ENCODE measurements around the gene ABCA10. TPM values are rescaled to one million over a fixed set of nuclear protein-coding genes. Genes with fewer than 3 reads are reported as not detected.

ABCA10 gene
- total and polyA plus RNA-seq, 4 donors: 0.32 to 5.5 (median 2.0) TPM

DNA sequence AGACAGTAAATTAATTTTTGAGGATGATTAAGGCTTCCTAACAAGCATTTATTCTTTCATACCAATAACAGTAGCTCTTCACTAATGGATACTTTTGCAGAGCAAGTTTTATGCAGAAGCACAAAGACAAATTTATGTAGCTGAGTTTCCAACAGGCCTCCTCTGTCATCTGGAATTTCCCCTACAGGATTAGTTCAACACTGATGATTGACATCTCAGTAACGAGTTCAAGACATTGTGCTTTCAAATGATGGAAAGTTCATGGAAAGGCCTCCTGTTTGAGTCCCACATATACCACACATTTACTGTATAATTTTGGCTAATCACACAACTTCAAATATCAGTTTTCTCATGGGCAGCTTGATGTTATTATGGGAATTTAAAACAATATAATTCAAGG, 40.6 kb downstream of the ABCA10 start:
- Histone ChIP-seq H3K36me3 (ENCODE audit: control insufficient read depth in 4 of 4, insufficient read depth in 3 of 4, low read depth in 1 of 4, low read length in 3 of 4) (peaks cover 0 to 9% (median 2%) of the 10 kb centered on the region in 4 donors), H3K27ac (ENCODE audit: low read depth in 1 of 2, low read length in 2 of 2) (no peak overlapping the region), H3K9ac (ENCODE audit: low read depth in 1 of 2, low read length in 2 of 2) (no peak overlapping the region), H3K4me1 (ENCODE audit: control insufficient read depth in 4 of 4, insufficient read depth in 4 of 4, low read length in 3 of 4) (no peaks in the 10 kb centered on the region), H3K9me3 (ENCODE audit: control insufficient read depth in 4 of 4, low read length in 3 of 4) (no peaks in the 10 kb centered on the region), H3K4me3 (ENCODE audit: low read depth in 1 of 3, low read length in 3 of 3) (no peak overlapping the region), H3K27me3 (ENCODE audit: control insufficient read depth in 4 of 4, insufficient read depth in 4 of 4, low read length in 3 of 4) (no peaks in the 10 kb centered on the region)
- WGBS: 91% methylated on average over 1 of the region's 1 CpG
- DNase-seq (ENCODE audit: low spot score): no peak
- TF ChIP-seq HNF4G (IDR thresholded peaks at IDR 0.05): no peak
- no peak for TF ChIP-seq EGR1 (IDR thresholded peaks at IDR 0.05; ENCODE audit: low read depth in 2 of 2)
- no peak for TF ChIP-seq JUND (IDR thresholded peaks at IDR 0.05)
- no peak for TF ChIP-seq NR2F2 (IDR thresholded peaks at IDR 0.05)
- TF ChIP-seq HNF4A (conservative IDR thresholded peaks at IDR 0.05): no peak
- no peak for TF ChIP-seq RAD21 (IDR thresholded peaks at IDR 0.05)
- TF ChIP-seq FOXA1 (IDR thresholded peaks at IDR 0.05): no peak

GRCh38 chr17:69187294-69187693, 41.3 kb downstream of the ABCA10 start:
- H3K27me3 ChIP-seq (ENCODE audit: control insufficient read depth in 4 of 4, insufficient read depth in 4 of 4, low read length in 3 of 4): no peaks in the 10 kb centered on the region
- H3K9me3 ChIP-seq (ENCODE audit: control insufficient read depth in 4 of 4, low read length in 3 of 4): no peaks in the 10 kb centered on the region
- H3K4me3 ChIP-seq (ENCODE audit: low read depth in 1 of 3, low read length in 3 of 3): no peak overlapping the region
- H3K27ac ChIP-seq (ENCODE audit: low read depth in 1 of 2, low read length in 2 of 2): no peak overlapping the region
- H3K4me1 ChIP-seq (ENCODE audit: control insufficient read depth in 4 of 4, insufficient read depth in 4 of 4, low read length in 3 of 4): no peaks in the 10 kb centered on the region
- no peak for DNase-seq (ENCODE audit: low spot score)
- TF ChIP-seq RXRA (IDR thresholded peaks at IDR 0.05) (no peak), GABPA (IDR thresholded peaks at IDR 0.05 in 1 of 2, conservative IDR thresholded peaks at IDR 0.05 in 1 of 2) (no peak), EGR1 (IDR thresholded peaks at IDR 0.05; ENCODE audit: low read depth in 2 of 2) (no peak), ATF3 (IDR thresholded peaks at IDR 0.05) (no peak), TAF1 (conservative IDR thresholded peaks at IDR 0.05) (no peak), FOXA1 (IDR thresholded peaks at IDR 0.05) (no peak), JUND (IDR thresholded peaks at IDR 0.05) (no peak), NR2F2 (IDR thresholded peaks at IDR 0.05) (no peak), HNF4A (conservative IDR thresholded peaks at IDR 0.05) (no peak), FOXA2 (IDR thresholded peaks at IDR 0.05) (no peak), YY1 (IDR thresholded peaks at IDR 0.05) (no peak), ZBTB33 (IDR thresholded peaks at IDR 0.05) (no peak), SP1 (IDR thresholded peaks at IDR 0.05) (no peak)
- TF ChIP-seq, protein P1, sequence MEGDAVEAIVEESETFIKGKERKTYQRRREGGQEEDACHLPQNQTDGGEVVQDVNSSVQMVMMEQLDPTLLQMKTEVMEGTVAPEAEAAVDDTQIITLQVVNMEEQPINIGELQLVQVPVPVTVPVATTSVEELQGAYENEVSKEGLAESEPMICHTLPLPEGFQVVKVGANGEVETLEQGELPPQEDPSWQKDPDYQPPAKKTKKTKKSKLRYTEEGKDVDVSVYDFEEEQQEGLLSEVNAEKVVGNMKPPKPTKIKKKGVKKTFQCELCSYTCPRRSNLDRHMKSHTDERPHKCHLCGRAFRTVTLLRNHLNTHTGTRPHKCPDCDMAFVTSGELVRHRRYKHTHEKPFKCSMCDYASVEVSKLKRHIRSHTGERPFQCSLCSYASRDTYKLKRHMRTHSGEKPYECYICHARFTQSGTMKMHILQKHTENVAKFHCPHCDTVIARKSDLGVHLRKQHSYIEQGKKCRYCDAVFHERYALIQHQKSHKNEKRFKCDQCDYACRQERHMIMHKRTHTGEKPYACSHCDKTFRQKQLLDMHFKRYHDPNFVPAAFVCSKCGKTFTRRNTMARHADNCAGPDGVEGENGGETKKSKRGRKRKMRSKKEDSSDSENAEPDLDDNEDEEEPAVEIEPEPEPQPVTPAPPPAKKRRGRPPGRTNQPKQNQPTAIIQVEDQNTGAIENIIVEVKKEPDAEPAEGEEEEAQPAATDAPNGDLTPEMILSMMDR (IDR thresholded peaks at IDR 0.05; ENCODE audit: low read depth, low read length, missing input control): no peak
- TF ChIP-seq, protein P2, sequence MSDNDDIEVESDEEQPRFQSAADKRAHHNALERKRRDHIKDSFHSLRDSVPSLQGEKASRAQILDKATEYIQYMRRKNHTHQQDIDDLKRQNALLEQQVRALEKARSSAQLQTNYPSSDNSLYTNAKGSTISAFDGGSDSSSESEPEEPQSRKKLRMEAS (IDR thresholded peaks at IDR 0.05): no peak
- TF ChIP-seq, protein P3, sequence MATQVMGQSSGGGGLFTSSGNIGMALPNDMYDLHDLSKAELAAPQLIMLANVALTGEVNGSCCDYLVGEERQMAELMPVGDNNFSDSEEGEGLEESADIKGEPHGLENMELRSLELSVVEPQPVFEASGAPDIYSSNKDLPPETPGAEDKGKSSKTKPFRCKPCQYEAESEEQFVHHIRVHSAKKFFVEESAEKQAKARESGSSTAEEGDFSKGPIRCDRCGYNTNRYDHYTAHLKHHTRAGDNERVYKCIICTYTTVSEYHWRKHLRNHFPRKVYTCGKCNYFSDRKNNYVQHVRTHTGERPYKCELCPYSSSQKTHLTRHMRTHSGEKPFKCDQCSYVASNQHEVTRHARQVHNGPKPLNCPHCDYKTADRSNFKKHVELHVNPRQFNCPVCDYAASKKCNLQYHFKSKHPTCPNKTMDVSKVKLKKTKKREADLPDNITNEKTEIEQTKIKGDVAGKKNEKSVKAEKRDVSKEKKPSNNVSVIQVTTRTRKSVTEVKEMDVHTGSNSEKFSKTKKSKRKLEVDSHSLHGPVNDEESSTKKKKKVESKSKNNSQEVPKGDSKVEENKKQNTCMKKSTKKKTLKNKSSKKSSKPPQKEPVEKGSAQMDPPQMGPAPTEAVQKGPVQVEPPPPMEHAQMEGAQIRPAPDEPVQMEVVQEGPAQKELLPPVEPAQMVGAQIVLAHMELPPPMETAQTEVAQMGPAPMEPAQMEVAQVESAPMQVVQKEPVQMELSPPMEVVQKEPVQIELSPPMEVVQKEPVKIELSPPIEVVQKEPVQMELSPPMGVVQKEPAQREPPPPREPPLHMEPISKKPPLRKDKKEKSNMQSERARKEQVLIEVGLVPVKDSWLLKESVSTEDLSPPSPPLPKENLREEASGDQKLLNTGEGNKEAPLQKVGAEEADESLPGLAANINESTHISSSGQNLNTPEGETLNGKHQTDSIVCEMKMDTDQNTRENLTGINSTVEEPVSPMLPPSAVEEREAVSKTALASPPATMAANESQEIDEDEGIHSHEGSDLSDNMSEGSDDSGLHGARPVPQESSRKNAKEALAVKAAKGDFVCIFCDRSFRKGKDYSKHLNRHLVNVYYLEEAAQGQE (IDR thresholded peaks at IDR 0.05): no peak
- no peak overlapping the region for H3K9ac ChIP-seq (ENCODE audit: low read depth in 1 of 2, low read length in 2 of 2)
- peaks cover 0 to 5% (median under 1%) of the 10 kb centered on the region in 4 donors for H3K36me3 ChIP-seq (ENCODE audit: control insufficient read depth in 4 of 4, insufficient read depth in 3 of 4, low read depth in 1 of 4, low read length in 3 of 4)

Data from liver (tissue), 9 donors.